ENCODE measurements around the gene LRRC1. TPM values are rescaled to one million over a fixed set of nuclear protein-coding genes. Genes with fewer than 3 reads are reported as not detected.

Gene LRRC1
- polyA plus RNA-seq, 2 donors: 13.6 to 15.2 TPM

- Histone ChIP-seq H3K36me3 (ENCODE audit: control insufficient read depth in 2 of 2, insufficient read depth in 2 of 2, low read length in 1 of 2) (no peaks in the 10 kb centered on the region), H3K27me3 (ENCODE audit: control insufficient read depth in 1 of 2, insufficient read depth in 2 of 2, low read length in 2 of 2) (no peaks in the 10 kb centered on the region), H3K4me1 (ENCODE audit: control insufficient read depth in 2 of 2, insufficient read depth in 2 of 2, low read length in 1 of 2) (peaks cover 0 to 4% of the 10 kb centered on the region in 2 donors), H3K4me3 (ENCODE audit: low read depth in 1 of 2, low read length in 2 of 2) (no peak overlapping the region), H3K9me3 (ENCODE audit: control insufficient read depth in 2 of 2, insufficient read depth in 1 of 2, low read depth in 1 of 2, low read length in 1 of 2) (no peaks in the 10 kb centered on the region), H3K27ac (ENCODE audit: low read depth in 2 of 2, low read length in 1 of 2) (no peak overlapping the region)
Observed at GRCh38 chr6:53833155-53833554, 38.4 kb downstream of the LRRC1 start.

- 85 to 93% methylated on average over 4 of the region's 4 CpGs for WGBS, 2 donors
- Histone ChIP-seq H3K9me3 (ENCODE audit: control insufficient read depth in 2 of 2, insufficient read depth in 1 of 2, low read depth in 1 of 2, low read length in 1 of 2) (no peaks in the 10 kb centered on the region), H3K27me3 (ENCODE audit: control insufficient read depth in 1 of 2, insufficient read depth in 2 of 2, low read length in 2 of 2) (no peaks in the 10 kb centered on the region), H3K27ac (ENCODE audit: low read depth in 2 of 2, low read length in 1 of 2) (no peak overlapping the region), H3K36me3 (ENCODE audit: control insufficient read depth in 2 of 2, insufficient read depth in 2 of 2, low read length in 1 of 2) (no peaks in the 10 kb centered on the region), H3K4me3 (ENCODE audit: low read depth in 1 of 2, low read length in 2 of 2) (no peak overlapping the region), H3K4me1 (ENCODE audit: control insufficient read depth in 2 of 2, insufficient read depth in 2 of 2, low read length in 1 of 2) (peaks cover 0 to 2% of the 10 kb centered on the region in 2 donors)
Observed at GRCh38 chr6:53834132-53834531, 39.3 kb downstream of the LRRC1 start.

- Histone ChIP-seq H3K4me3 (ENCODE audit: low read depth in 1 of 2, low read length in 2 of 2) (no peak overlapping the region), H3K9me3 (ENCODE audit: control insufficient read depth in 2 of 2, insufficient read depth in 1 of 2, low read depth in 1 of 2, low read length in 1 of 2) (no peaks in the 10 kb centered on the region), H3K27me3 (ENCODE audit: control insufficient read depth in 1 of 2, insufficient read depth in 2 of 2, low read length in 2 of 2) (no peaks in the 10 kb centered on the region), H3K27ac (ENCODE audit: low read depth in 2 of 2, low read length in 1 of 2) (no peak overlapping the region), H3K4me1 (ENCODE audit: control insufficient read depth in 2 of 2, insufficient read depth in 2 of 2, low read length in 1 of 2) (no peaks in the 10 kb centered on the region), H3K36me3 (ENCODE audit: control insufficient read depth in 2 of 2, insufficient read depth in 2 of 2, low read length in 1 of 2) (no peaks in the 10 kb centered on the region)
- WGBS, 2 donors: 47 to 55% methylated on average over 3 of the region's 3 CpGs
Observed at GRCh38 chr6:53837865-53838769, 43.3 kb downstream of the LRRC1 start.

- 95 to 98% methylated on average over 1 of the region's 1 CpG for WGBS, 2 donors
- H3K9me3 ChIP-seq (ENCODE audit: control insufficient read depth in 2 of 2, insufficient read depth in 1 of 2, low read depth in 1 of 2, low read length in 1 of 2): no peaks in the 10 kb centered on the region
- H3K4me3 ChIP-seq (ENCODE audit: low read depth in 1 of 2, low read length in 2 of 2): no peak overlapping the region
- peaks cover 0 to 3% of the 10 kb centered on the region in 2 donors for H3K4me1 ChIP-seq (ENCODE audit: control insufficient read depth in 2 of 2, insufficient read depth in 2 of 2, low read length in 1 of 2)
- no peak overlapping the region for H3K27ac ChIP-seq (ENCODE audit: low read depth in 2 of 2, low read length in 1 of 2)
- H3K27me3 ChIP-seq (ENCODE audit: control insufficient read depth in 1 of 2, insufficient read depth in 2 of 2, low read length in 2 of 2): no peaks in the 10 kb centered on the region
- H3K36me3 ChIP-seq (ENCODE audit: control insufficient read depth in 2 of 2, insufficient read depth in 2 of 2, low read length in 1 of 2): no peaks in the 10 kb centered on the region
Observed at GRCh38 chr6:53840027-53840426, 45.2 kb downstream of the LRRC1 start.

GRCh38 chr6:53845280-53846195, 50.7 kb downstream of the LRRC1 start:
- H3K27ac ChIP-seq (ENCODE audit: low read depth in 2 of 2, low read length in 1 of 2): no peak overlapping the region
- 91 to 92% methylated on average over 9 of the region's 9 CpGs for WGBS, 2 donors
- no peaks in the 10 kb centered on the region for H3K27me3 ChIP-seq (ENCODE audit: control insufficient read depth in 1 of 2, insufficient read depth in 2 of 2, low read length in 2 of 2)
- H3K4me1 ChIP-seq (ENCODE audit: control insufficient read depth in 2 of 2, insufficient read depth in 2 of 2, low read length in 1 of 2): peaks cover 0 to 5% of the 10 kb centered on the region in 2 donors
- H3K9me3 ChIP-seq (ENCODE audit: control insufficient read depth in 2 of 2, insufficient read depth in 1 of 2, low read depth in 1 of 2, low read length in 1 of 2): no peaks in the 10 kb centered on the region
- no peaks in the 10 kb centered on the region for H3K36me3 ChIP-seq (ENCODE audit: control insufficient read depth in 2 of 2, insufficient read depth in 2 of 2, low read length in 1 of 2)
- no peak overlapping the region for H3K4me3 ChIP-seq (ENCODE audit: low read depth in 1 of 2, low read length in 2 of 2)

- no peaks in the 10 kb centered on the region for H3K36me3 ChIP-seq (ENCODE audit: control insufficient read depth in 2 of 2, insufficient read depth in 2 of 2, low read length in 1 of 2)
- WGBS, 2 donors: 87 to 98% methylated on average over 7 of the region's 7 CpGs
- H3K4me1 ChIP-seq (ENCODE audit: control insufficient read depth in 2 of 2, insufficient read depth in 2 of 2, low read length in 1 of 2): peaks cover 0 to 5% of the 10 kb centered on the region in 2 donors
- no peaks in the 10 kb centered on the region for H3K9me3 ChIP-seq (ENCODE audit: control insufficient read depth in 2 of 2, insufficient read depth in 1 of 2, low read depth in 1 of 2, low read length in 1 of 2)
- H3K4me3 ChIP-seq (ENCODE audit: low read depth in 1 of 2, low read length in 2 of 2): no peak overlapping the region
- H3K27ac ChIP-seq (ENCODE audit: low read depth in 2 of 2, low read length in 1 of 2): no peak overlapping the region
- H3K27me3 ChIP-seq (ENCODE audit: control insufficient read depth in 1 of 2, insufficient read depth in 2 of 2, low read length in 2 of 2): no peaks in the 10 kb centered on the region
Observed at GRCh38 chr6:53846250-53846649, 51.4 kb downstream of the LRRC1 start.

- no peaks in the 10 kb centered on the region for H3K36me3 ChIP-seq (ENCODE audit: control insufficient read depth in 2 of 2, insufficient read depth in 2 of 2, low read length in 1 of 2)
- no peaks in the 10 kb centered on the region for H3K9me3 ChIP-seq (ENCODE audit: control insufficient read depth in 2 of 2, insufficient read depth in 1 of 2, low read depth in 1 of 2, low read length in 1 of 2)
- WGBS, 2 donors: 73 to 83% methylated on average over 4 of the region's 4 CpGs
- H3K4me3 ChIP-seq (ENCODE audit: low read depth in 1 of 2, low read length in 2 of 2): no peak overlapping the region
- no peak overlapping the region for H3K27ac ChIP-seq (ENCODE audit: low read depth in 2 of 2, low read length in 1 of 2)
- H3K27me3 ChIP-seq (ENCODE audit: control insufficient read depth in 1 of 2, insufficient read depth in 2 of 2, low read length in 2 of 2): no peaks in the 10 kb centered on the region
- H3K4me1 ChIP-seq (ENCODE audit: control insufficient read depth in 2 of 2, insufficient read depth in 2 of 2, low read length in 1 of 2): peaks cover 0 to 5% of the 10 kb centered on the region in 2 donors
Observed at GRCh38 chr6:53847796-53848314, 53.0 kb downstream of the LRRC1 start.

- 89 to 95% methylated on average over 2 of the region's 2 CpGs for WGBS, 2 donors
- no peaks in the 10 kb centered on the region for H3K36me3 ChIP-seq (ENCODE audit: control insufficient read depth in 2 of 2, insufficient read depth in 2 of 2, low read length in 1 of 2)
- no peaks in the 10 kb centered on the region for H3K27me3 ChIP-seq (ENCODE audit: control insufficient read depth in 1 of 2, insufficient read depth in 2 of 2, low read length in 2 of 2)
- H3K4me3 ChIP-seq (ENCODE audit: low read depth in 1 of 2, low read length in 2 of 2): no peak overlapping the region
- H3K27ac ChIP-seq (ENCODE audit: low read depth in 2 of 2, low read length in 1 of 2): no peak overlapping the region
- H3K9me3 ChIP-seq (ENCODE audit: control insufficient read depth in 2 of 2, insufficient read depth in 1 of 2, low read depth in 1 of 2, low read length in 1 of 2): no peaks in the 10 kb centered on the region
- H3K4me1 ChIP-seq (ENCODE audit: control insufficient read depth in 2 of 2, insufficient read depth in 2 of 2, low read length in 1 of 2): peaks cover 2 to 4% of the 10 kb centered on the region in 2 donors
Observed at GRCh38 chr6:53850527-53850926, 55.7 kb downstream of the LRRC1 start.

GRCh38 chr6:53851561-53851960, 56.8 kb downstream of the LRRC1 start:
- Histone ChIP-seq H3K4me1 (ENCODE audit: control insufficient read depth in 2 of 2, insufficient read depth in 2 of 2, low read length in 1 of 2) (peaks cover 0 to 4% of the 10 kb centered on the region in 2 donors), H3K4me3 (ENCODE audit: low read depth in 1 of 2, low read length in 2 of 2) (no peak overlapping the region), H3K36me3 (ENCODE audit: control insufficient read depth in 2 of 2, insufficient read depth in 2 of 2, low read length in 1 of 2) (no peaks in the 10 kb centered on the region), H3K9me3 (ENCODE audit: control insufficient read depth in 2 of 2, insufficient read depth in 1 of 2, low read depth in 1 of 2, low read length in 1 of 2) (no peaks in the 10 kb centered on the region), H3K27ac (ENCODE audit: low read depth in 2 of 2, low read length in 1 of 2) (no peak overlapping the region), H3K27me3 (ENCODE audit: control insufficient read depth in 1 of 2, insufficient read depth in 2 of 2, low read length in 2 of 2) (no peaks in the 10 kb centered on the region)
- 95 to 96% methylated on average over 2 of the region's 2 CpGs for WGBS, 2 donors

All from esophagus (tissue), 2 donors.